C4-2B (cell line): ENCODE data around the gene MSI1.

Experiments used
- H3K27ac ChIP-seq: fragments of 450-650 bp; 2 replicates; pipeline ENCODE4 v1.5.1; 2017
- CTCF ChIP-seq: fragments of 450-650 bp; conservative IDR thresholded peaks from 2 replicates; pipeline ENCODE4 v1.5.1; 2017; ENCODE audit warnings: mild to moderate bottlenecking
- ZFX ChIP-seq: fragments of 450-650 bp; IDR thresholded peaks from 2 replicates; pipeline ENCODE4 v1.6.1; 2017

Gene MSI1

GRCh38 chr12:120363274-120363855 is 5.6 kb downstream of the MSI1 start:
- H3K27ac ChIP-seq = no peak overlapping the region
- no peak for TF ChIP-seq CTCF
- TF ChIP-seq ZFX = no peak

GRCh38 chr12:120362516-120363273 is 6.3 kb downstream of the MSI1 start:
- no peak overlapping the region for H3K27ac ChIP-seq
- no peak for TF ChIP-seq CTCF
- no peak for TF ChIP-seq ZFX

- H3K27ac ChIP-seq = no peak overlapping the region
Measured at GRCh38 chr12:120361506-120362208, 7.3 kb downstream of the MSI1 start.

GRCh38 chr12:120359128-120359527 is 9.8 kb downstream of the MSI1 start:
- TF ChIP-seq CTCF (no peak), ZFX (no peak)
- H3K27ac ChIP-seq = no peak overlapping the region

More at GRCh38 chr12:120361506-120362208, 7.3 kb downstream of the MSI1 start:
- TF ChIP-seq ZFX (no peak), CTCF (no peak)

GRCh38 chr12:120358412-120359100 is 10.4 kb downstream of the MSI1 start:
- no peak overlapping the region for H3K27ac ChIP-seq
- TF ChIP-seq ZFX (no peak), CTCF (no peak; the same call in 1 of the 2 replicates)

GRCh38 chr12:120357104-120357503 is 11.9 kb downstream of the MSI1 start:
- TF ChIP-seq CTCF = no peak
- TF ChIP-seq ZFX = no peak
- H3K27ac ChIP-seq = no peak overlapping the region
